Keratinocyte (primary cell): Measurements from ENCODE around the gene TCFL5. TPM values are rescaled to one million over a fixed set of nuclear protein-coding genes. Genes with fewer than 3 reads are reported as not detected.

Experiments
- DNase-seq: peaks from one replicate; pipeline ENCODE4 v3.0.0-alpha.2; 2011; ENCODE audit warnings: low read depth, missing footprints, low spot score
- FAIRE-seq: peaks from 2 replicates; lab custom pipeline; 2011; peaks lifted over from hg19 to GRCh38; lab: Jason Lieb, UNC
- H2AFZ ChIP-seq: 2 replicates; pipeline ENCODE4 v1.6.0; 2012; ENCODE audit warnings: low read length, control low read depth, inconsistent platforms; ENCODE audit not compliant: control insufficient read depth
- H3K27ac ChIP-seq: 2 replicates; pipeline ENCODE4 v1.5.1; 2011; ENCODE audit warnings: low read length; ENCODE audit not compliant: control insufficient read depth, insufficient read depth
- H3K27me3 ChIP-seq: 3 replicates; pipeline ENCODE4 v1.6.0; 2011; ENCODE audit warnings: low read length; ENCODE audit not compliant: control insufficient read depth, insufficient read depth; ENCODE audit errors: extremely low read depth
- H3K36me3 ChIP-seq, 2 experiments: 2 replicates in 1 of 2; 3 replicates in 1 of 2; pipeline ENCODE4 v1.5.1; 2011; ENCODE audit warnings: low read length in 2 of 2, mild to moderate bottlenecking in 1 of 2; ENCODE audit not compliant: control insufficient read depth in 2 of 2, insufficient read depth in 2 of 2; ENCODE audit errors: extremely low read depth in 1 of 2
- H3K4me1 ChIP-seq: 3 replicates; pipeline ENCODE4 v1.5.1; 2011; ENCODE audit warnings: low read length; ENCODE audit not compliant: control insufficient read depth, insufficient read depth; ENCODE audit errors: extremely low read depth
- H3K4me2 ChIP-seq: 3 replicates; pipeline ENCODE4 v1.6.0; 2011; ENCODE audit warnings: low read depth, low read length; ENCODE audit not compliant: control insufficient read depth, insufficient read depth; ENCODE audit errors: extremely low read depth
- H3K4me3 ChIP-seq, 3 experiments: fragments of 200-600 bp in 1 of 3; sonication (generic) in 1 of 3; 2 replicates in 2 of 3; 3 replicates in 1 of 3; pipeline ENCODE4 v1.5.1; 2011 to 2016; ENCODE audit warnings: low read length in 3 of 3, mild to moderate bottlenecking in 3 of 3, control low read depth in 2 of 3, inconsistent platforms in 1 of 3, low read depth in 1 of 3, mixed read lengths in 1 of 3, mixed run types in 1 of 3, moderate library complexity in 1 of 3; ENCODE audit not compliant: control insufficient read depth in 2 of 3, insufficient read depth in 2 of 3; ENCODE audit errors: extremely low read depth in 1 of 3
- H3K79me2 ChIP-seq: 2 replicates; pipeline ENCODE4 v1.6.0; 2012; ENCODE audit warnings: low read length; ENCODE audit not compliant: control insufficient read depth, insufficient read depth
- H3K9ac ChIP-seq: 3 replicates; pipeline ENCODE4 v1.6.0; 2011; ENCODE audit warnings: low read length; ENCODE audit not compliant: control insufficient read depth, insufficient read depth; ENCODE audit errors: extremely low read depth
- H3K9me1 ChIP-seq: 3 replicates; pipeline ENCODE4 v1.6.0; 2011; ENCODE audit warnings: low read length; ENCODE audit not compliant: control insufficient read depth, insufficient read depth; ENCODE audit errors: extremely low read depth
- H3K9me3 ChIP-seq: 2 replicates; pipeline ENCODE4 v1.5.1; 2012; ENCODE audit warnings: low read depth, low read length; ENCODE audit not compliant: control insufficient read depth
- H4K20me1 ChIP-seq: 3 replicates; pipeline ENCODE4 v1.6.0; 2011; ENCODE audit warnings: low read length; ENCODE audit not compliant: control insufficient read depth, insufficient read depth; ENCODE audit errors: extremely low read depth
- CTCF ChIP-seq, 3 experiments: IDR thresholded peaks in 1 of 3; conservative IDR thresholded peaks in 1 of 3; optimal IDR thresholded peaks in 1 of 3; 2 replicates in 2 of 3; 3 replicates in 1 of 3; pipeline versions ENCODE3 to v1.5.1; 2011; ENCODE audit warnings: low read length in 3 of 3, mild to moderate bottlenecking in 3 of 3, moderate library complexity in 2 of 3, control low read depth in 1 of 3, inconsistent platforms in 1 of 3; ENCODE audit not compliant: insufficient read depth in 2 of 3; ENCODE audit errors: extremely low read depth in 1 of 3
- EZH2 ChIP-seq: IDR thresholded peaks from one replicate; pipeline ENCODE4 v1.6.1; 2012; ENCODE audit warnings: inconsistent platforms, mild to moderate bottlenecking, low read length, moderate library complexity
- dilution Hi-C: fragments of 300-500 bp; cut with MboI; formaldehyde crosslinking; loops from one replicate; pipeline ENCODE4 v1.7.0; 2020; ENCODE audit warnings: low sequenced_read_pairs; ENCODE audit not compliant: extremely low pct_ligation_motif_present
- polyA plus RNA-seq, 5 experiments: library from polyadenylated mRNA; depleted of rRNA in 3 of 5; stranded (reverse) in 3 of 5; stranded (forward) in 1 of 5; unstranded in 1 of 5; fragments of >200 nt; gene quantifications; 1 replicate in 1 of 5; 2 replicates in 3 of 5; 3 replicates in 1 of 5; pipeline versions ENCODE4 v1.2.1 to v1.2.3, GENCODE V29; 2011 to 2012; ENCODE audit warnings: missing spikeins in 2 of 5, low read depth in 1 of 5, low replicate concordance in 1 of 5

The TCFL5 gene
- polyA plus RNA-seq, 1 donor (not counting 4 experiments of a cell fraction or from before 2014, with no cell fraction given): 14.6 TPM

- Histone ChIP-seq H3K4me1 (peaks cover 8% of the 10 kb centered on the region), H4K20me1 (peaks cover 3% of the 10 kb centered on the region), H3K4me2 (no peak overlapping the region), H3K9me3 (no peaks in the 10 kb centered on the region), H3K9me1 (no peaks in the 10 kb centered on the region), H3K79me2 (peaks cover 20% of the 10 kb centered on the region), H3K4me3 (no peak overlapping the region), H3K27me3 (no peaks in the 10 kb centered on the region), H2AFZ (no peak overlapping the region), H3K9ac (no peak overlapping the region), H3K36me3 (peaks cover 23 to 28% of the 10 kb centered on the region in 2 experiments), H3K27ac (no peak overlapping the region)
- TF ChIP-seq CTCF (optimal IDR thresholded peaks at IDR 0.05 in 1 of 3, IDR thresholded peaks at IDR 0.05 in 1 of 3, conservative IDR thresholded peaks at IDR 0.05 in 1 of 3; ENCODE audit: extremely low read depth in 1 of 3, insufficient read depth in 2 of 3, low read length in 3 of 3) (no peak), EZH2 (no peak)
- DNase-seq: no peak
- no peak for FAIRE-seq
- dilution Hi-C loops: no loop called here
Measured at GRCh38 chr20:62852196-62852595, 9.4 kb downstream of the TCFL5 start.

GRCh38 chr20:62850333-62850974 is 11.2 kb downstream of the TCFL5 start:
- no peak for FAIRE-seq

More at GRCh38 chr20:62850333-62850974, 11.2 kb downstream of the TCFL5 start:
- TF ChIP-seq CTCF (optimal IDR thresholded peaks at IDR 0.05 in 1 of 3, IDR thresholded peaks at IDR 0.05 in 1 of 3, conservative IDR thresholded peaks at IDR 0.05 in 1 of 3; ENCODE audit: extremely low read depth in 1 of 3, insufficient read depth in 2 of 3, low read length in 3 of 3) (no peak), EZH2 (no peak)
- H3K79me2 ChIP-seq: peaks cover 20% of the 10 kb centered on the region
- no peaks in the 10 kb centered on the region for H3K4me1 ChIP-seq
- no peak overlapping the region for H3K9ac ChIP-seq
- no peak overlapping the region for H3K27ac ChIP-seq
- H3K9me1 ChIP-seq: no peaks in the 10 kb centered on the region
- H3K4me3 ChIP-seq: no peak overlapping the region
- H3K4me2 ChIP-seq: no peak overlapping the region
- no peak for DNase-seq
- dilution Hi-C loops: no loop called here
- H2AFZ ChIP-seq: no peak overlapping the region
- no peaks in the 10 kb centered on the region for H3K9me3 ChIP-seq
- peaks cover 27 to 28% of the 10 kb centered on the region in 2 experiments for H3K36me3 ChIP-seq
- H3K27me3 ChIP-seq: no peaks in the 10 kb centered on the region
- no peaks in the 10 kb centered on the region for H4K20me1 ChIP-seq
